GM21737 (cell line): ENCODE results near the gene SNAPC4.
"Not testable (repeated sequence)": the region's sequence is repeated elsewhere in the genome, so short reads cannot be mapped to it uniquely, and the experiment has no call there.

ENCODE experiments used
- ATAC-seq: cut with Tn5 transposase; IDR thresholded peaks from one replicate; pipeline ENCODE4 v1.9.1; 2021; ENCODE audit warnings: mild to moderate bottlenecking, moderate library complexity; ENCODE audit not compliant: unreplicated experiment

Gene SNAPC4

GRCh38 chr9:136358888-136359287 lies 41.1 kb downstream of the SNAPC4 start:
- no peak for ATAC-seq

- no peak for ATAC-seq
These were observed 42.0 kb downstream of the SNAPC4 start for GRCh38 chr9:136358016-136358415.

- ATAC-seq: no peak
These were observed 42.7 kb downstream of the SNAPC4 start for GRCh38 chr9:136357202-136357725.

GRCh38 chr9:136355616-136356557 lies 44.1 kb downstream of the SNAPC4 start:
- ATAC-seq: no peak

GRCh38 chr9:136354592-136355085 lies 45.3 kb downstream of the SNAPC4 start:
- no peak for ATAC-seq

GRCh38 chr9:136353757-136354488 lies 46.0 kb downstream of the SNAPC4 start:
- ATAC-seq: no peak

- ATAC-seq: no peak
These were observed 46.9 kb downstream of the SNAPC4 start for GRCh38 chr9:136353088-136353487.

- no peak for ATAC-seq
These were observed 47.3 kb downstream of the SNAPC4 start for GRCh38 chr9:136352682-136353081.

GRCh38 chr9:136351868-136352267 lies 48.1 kb downstream of the SNAPC4 start:
- ATAC-seq: not testable (repeated sequence)

GRCh38 chr9:136351252-136351800 lies 48.6 kb downstream of the SNAPC4 start:
- ATAC-seq: no peak
